H9 (cell line): Measurements from ENCODE around the gene MERTK. TPM values are rescaled to one million over a fixed set of nuclear protein-coding genes. Genes with fewer than 3 reads are reported as not detected.
A peak's percentile ranks its signal among the peaks of the same experiment; 100 is the strongest.

Source experiments
- DNase-seq: peaks from one replicate; pipeline ENCODE4 v3.0.0-alpha.2; 2017
- H2AFZ ChIP-seq: one replicate; pipeline ENCODE4 v1.6.1; 2013; ENCODE audit warnings: mild to moderate bottlenecking, low read length, control low read depth, moderate library complexity
- H2AK5ac ChIP-seq: 2 replicates; pipeline ENCODE4 v1.6.1; 2013; ENCODE audit warnings: low read length, control low read depth, mixed read lengths; ENCODE audit not compliant: insufficient read length
- H2BK120ac ChIP-seq: one replicate; pipeline ENCODE4 v1.6.1; 2013; ENCODE audit warnings: low read depth, mild to moderate bottlenecking, low read length, control low read depth, inconsistent platforms; ENCODE audit not compliant: poor library complexity, severe bottlenecking
- H2BK12ac ChIP-seq: 2 replicates; pipeline ENCODE4 v1.6.1; 2013; ENCODE audit warnings: low read length, control low read depth, mixed read lengths, low read depth; ENCODE audit not compliant: insufficient read length
- H2BK15ac ChIP-seq: 2 replicates; pipeline ENCODE4 v1.6.1; 2013; ENCODE audit warnings: low read depth, low read length, control low read depth
- H2BK20ac ChIP-seq: one replicate; pipeline ENCODE4 v1.6.1; 2013; ENCODE audit warnings: low read depth, mild to moderate bottlenecking, low read length, control low read depth, inconsistent platforms; ENCODE audit not compliant: poor library complexity, severe bottlenecking
- H2BK5ac ChIP-seq: 2 replicates; pipeline ENCODE4 v1.6.1; 2013; ENCODE audit warnings: low read length, control low read depth, mixed read lengths; ENCODE audit not compliant: insufficient read length
- H3K14ac ChIP-seq: 2 replicates; pipeline ENCODE4 v1.6.1; 2013; ENCODE audit warnings: low read length, control low read depth; ENCODE audit not compliant: insufficient read depth
- H3K18ac ChIP-seq: 2 replicates; pipeline ENCODE4 v1.6.1; 2013; ENCODE audit warnings: low read depth, mild to moderate bottlenecking, mixed read lengths, low read length, control low read depth; ENCODE audit not compliant: insufficient read length
- H3K23ac ChIP-seq: 2 replicates; pipeline ENCODE4 v1.6.1; 2013; ENCODE audit warnings: low read length, control low read depth, mixed read lengths, low read depth; ENCODE audit not compliant: insufficient read length
- H3K23me2 ChIP-seq: 2 replicates; pipeline ENCODE4 v1.6.1; 2013; ENCODE audit warnings: low read depth, mild to moderate bottlenecking, mixed read lengths, low read length, control low read depth; ENCODE audit not compliant: insufficient read length, poor library complexity, severe bottlenecking
- H3K27ac ChIP-seq: 2 replicates; pipeline ENCODE4 v1.5.1; 2013; ENCODE audit warnings: low read length, control low read depth, mixed read lengths, low read depth; ENCODE audit not compliant: insufficient read length
- H3K27me3 ChIP-seq: 2 replicates; pipeline ENCODE4 v1.6.1; 2013; ENCODE audit warnings: low read length, control low read depth, inconsistent platforms; ENCODE audit not compliant: insufficient read depth
- H3K4ac ChIP-seq: 2 replicates; pipeline ENCODE4 v1.6.1; 2013; ENCODE audit warnings: low read depth, mild to moderate bottlenecking, control low read depth, inconsistent platforms, low read length, moderate library complexity
- H3K4me1 ChIP-seq: 2 replicates; pipeline ENCODE4 v1.6.1; 2013; ENCODE audit warnings: low read length, control low read depth, inconsistent platforms; ENCODE audit not compliant: insufficient read depth
- H3K4me2 ChIP-seq: 2 replicates; pipeline ENCODE4 v1.6.1; 2013; ENCODE audit warnings: low read length, control low read depth, mixed read lengths; ENCODE audit not compliant: insufficient read length, insufficient read depth
- H3K56ac ChIP-seq: 2 replicates; pipeline ENCODE4 v1.6.1; 2013; ENCODE audit warnings: low read depth, mild to moderate bottlenecking, mixed read lengths, low read length, control low read depth; ENCODE audit not compliant: insufficient read length
- H3K79me1 ChIP-seq: 2 replicates; pipeline ENCODE4 v1.6.1; 2013; ENCODE audit warnings: low read depth, mild to moderate bottlenecking, moderate library complexity, low read length, control low read depth, inconsistent platforms; ENCODE audit not compliant: insufficient read depth, poor library complexity, severe bottlenecking
- H3K79me2 ChIP-seq: 2 replicates; pipeline ENCODE4 v1.6.1; 2013; ENCODE audit warnings: low read length, control low read depth, inconsistent platforms; ENCODE audit not compliant: insufficient read depth
- H3K9ac ChIP-seq: 2 replicates; pipeline ENCODE4 v1.6.1; 2013; ENCODE audit warnings: low read length, control low read depth, mixed read lengths; ENCODE audit not compliant: insufficient read length; ENCODE audit errors: extremely low read depth
- H3K9me3 ChIP-seq: one replicate; pipeline ENCODE4 v1.6.1; 2013; ENCODE audit warnings: low read depth, low read length, inconsistent platforms; ENCODE audit not compliant: control insufficient read depth
- H3T11ph ChIP-seq: one replicate; pipeline ENCODE4 v1.6.1; 2013; ENCODE audit warnings: mild to moderate bottlenecking, low read length, control low read depth, inconsistent platforms
- H4K20me1 ChIP-seq: one replicate; pipeline ENCODE4 v1.6.1; 2013; ENCODE audit not compliant: control insufficient read depth, insufficient read length, insufficient read depth
- H4K5ac ChIP-seq: 2 replicates; pipeline ENCODE4 v1.6.1; 2013; ENCODE audit warnings: low read depth, mild to moderate bottlenecking, mixed read lengths, low read length, control low read depth; ENCODE audit not compliant: insufficient read length
- H4K8ac ChIP-seq: replicated peaks from 2 replicates; pipeline ENCODE4 v1.6.1; 2013; ENCODE audit warnings: low read length, control low read depth, mixed read lengths, low read depth; ENCODE audit not compliant: insufficient read length
- H4K91ac ChIP-seq: 2 replicates; pipeline ENCODE4 v1.6.1; 2013; ENCODE audit warnings: low read depth, mild to moderate bottlenecking, moderate library complexity, mixed read lengths, low read length, control low read depth; ENCODE audit not compliant: insufficient read length
- H3K27ac Mint-ChIP-seq, 3 experiments: 2 replicates in 2 of 3; 3 replicates in 1 of 3; pipeline ENCODE4 v1.8.0; 2020 to 2021; ENCODE audit warnings: mixed read lengths in 3 of 3, mild to moderate bottlenecking in 1 of 3, moderate library complexity in 1 of 3
- H3K27me3 Mint-ChIP-seq: 2 replicates; pipeline ENCODE4 v1.8.0; 2021; ENCODE audit warnings: low read depth, mild to moderate bottlenecking, moderate library complexity, mixed read lengths
- H3K36me3 Mint-ChIP-seq, 3 experiments: 2 replicates in 2 of 3; 3 replicates in 1 of 3; pipeline ENCODE4 v1.8.0; 2020 to 2021; ENCODE audit warnings: low read depth in 3 of 3, mixed read lengths in 3 of 3; ENCODE audit not compliant: insufficient read depth in 1 of 3
- H3K4me1 Mint-ChIP-seq, 2 experiments: 2 replicates each; pipeline ENCODE4 v1.8.0; 2020; ENCODE audit warnings: mixed read lengths in 2 of 2
- H3K4me3 Mint-ChIP-seq, 2 experiments: 2 replicates in 1 of 2; 3 replicates in 1 of 2; pipeline ENCODE4 v1.8.0; 2020 to 2021; ENCODE audit warnings: mild to moderate bottlenecking in 2 of 2, mixed read lengths in 2 of 2, moderate library complexity in 1 of 2
- H3K9me3 Mint-ChIP-seq, 2 experiments: 2 replicates in 1 of 2; 3 replicates in 1 of 2; pipeline ENCODE4 v1.8.0; 2020; ENCODE audit warnings: mild to moderate bottlenecking in 2 of 2, mixed read lengths in 2 of 2, moderate library complexity in 1 of 2
- CTCF ChIP-seq: fragments of 200-600 bp; sonication (generic); conservative IDR thresholded peaks from 3 replicates; pipeline ENCODE4 v1.8.0; 2021; ENCODE audit warnings: antibody characterized with exemption, mild to moderate bottlenecking
- WGBS: extraction: QIAGEN DNeasy Blood & Tissue Kit; methylation state at CpG from one replicate; pipeline ENCODE4 v1.1.7; 2013; ENCODE audit warnings: missing lambda C conversion rate, low lambda C conversion rate, mixed read lengths; ENCODE audit not compliant: insufficient read length; ENCODE audit errors: extremely low coverage; 5-methylcytosine and 5-hydroxymethylcytosine counted together
- total RNA-seq: library from RNA; stranded (reverse); gene quantifications from 2 replicates; pipeline ENCODE4 v1.2.1, GENCODE V29; 2021

Gene MERTK
- total RNA-seq, 1 experiment from 2014 or later: 4.8 TPM

- peak; percentile 52 for DNase-seq
- H2BK15ac ChIP-seq: no peak overlapping the region
- H2BK12ac ChIP-seq: no peak overlapping the region
- no peak overlapping the region for H4K8ac ChIP-seq
- H3T11ph ChIP-seq: no peak overlapping the region
- no peak overlapping the region for H3K27ac ChIP-seq
- no peak overlapping the region for H3K18ac ChIP-seq
- no peak overlapping the region for H3K23ac ChIP-seq
- H2BK5ac ChIP-seq: no peak overlapping the region
- Mint-ChIP-seq H3K9me3 (no peaks in the 10 kb centered on the region), H3K4me1 (peaks cover 0 to 7% of the 10 kb centered on the region in 2 experiments; a peak in 2 of 4 replicates), H3K36me3 (peaks cover 6 to 24% (median 24%) of the 10 kb centered on the region in 3 experiments), H3K4me3 (no peak overlapping the region), H3K27ac (no peak overlapping the region), H3K27me3 (no peaks in the 10 kb centered on the region)
- no peaks in the 10 kb centered on the region for H4K20me1 ChIP-seq
- no peak overlapping the region for H2AFZ ChIP-seq
- no peak overlapping the region for H4K5ac ChIP-seq
- H3K4ac ChIP-seq: no peak overlapping the region
- no peak overlapping the region for H2BK20ac ChIP-seq
- H3K9me3 ChIP-seq: no peaks in the 10 kb centered on the region
- H3K14ac ChIP-seq: no peak overlapping the region
- no peak overlapping the region for H3K56ac ChIP-seq
- H3K79me1 ChIP-seq: no peaks in the 10 kb centered on the region
- no peak overlapping the region for H2AK5ac ChIP-seq
- no peak overlapping the region for H4K91ac ChIP-seq
- WGBS: no CpG with 5 or more reads among the region's 1 CpG
- no peak for TF ChIP-seq CTCF
- H3K23me2 ChIP-seq: no peaks in the 10 kb centered on the region
- H3K4me1 ChIP-seq: peaks cover 2% of the 10 kb centered on the region; the same call in 1 of the 2 replicates
- no peak overlapping the region for H3K9ac ChIP-seq
- H3K79me2 ChIP-seq: no peaks in the 10 kb centered on the region
- no peak overlapping the region for H2BK120ac ChIP-seq
- H3K27me3 ChIP-seq: no peaks in the 10 kb centered on the region
- H3K4me2 ChIP-seq: no peak overlapping the region
Measured at GRCh38 chr2:112077814-112078213, 179.4 kb downstream of the MERTK start.

Other genes with a start within 250 kb of the MERTK start
- gene ANAPC1, start 14.4 kb upstream of the MERTK start, total RNA-seq: 79.1 and 87.7 TPM in 2 replicates
- gene TMEM87B, start 156.7 kb downstream of the MERTK start, total RNA-seq: 10.0 and 10.5 TPM in 2 replicates
- gene FBLN7, start 239.8 kb downstream of the MERTK start, total RNA-seq: 1.3 and 1.4 TPM in 2 replicates